HepG2 (cell line): ENCODE measurements around the gene ZNF771. TPM values are rescaled to one million over a fixed set of nuclear protein-coding genes. Genes with fewer than 3 reads are reported as not detected.

Experiments used
- BCL6 ChIP-seq: IDR thresholded peaks from 2 replicates; pipeline ENCODE4 v1.6.1; 2016; ENCODE audit warnings: missing genetic modification reagents, missing compliant biosample characterization
- CBX2 ChIP-seq, 2 experiments: fragments of 200-600 bp in 1 of 2; sonication (generic); formaldehyde crosslinking in 1 of 2; IDR thresholded peaks; 2 replicates each; pipeline versions ENCODE4 v1.7.0 to v1.8.1; 2018 to 2022; ENCODE audit warnings: low read depth in 2 of 2, low read length in 1 of 2, mild to moderate bottlenecking in 1 of 2, missing genetic modification reagents in 1 of 2
- CHCHD3 ChIP-seq: sonication (generic); formaldehyde crosslinking; IDR thresholded peaks from 2 replicates; pipeline ENCODE4 v1.8.0; 2022; ENCODE audit warnings: mild to moderate bottlenecking, missing genetic modification reagents, moderate library complexity
- GABPB1 ChIP-seq: IDR thresholded peaks from 2 replicates; pipeline ENCODE4 v1.6.1; 2016; ENCODE audit warnings: mild to moderate bottlenecking, missing genetic modification reagents, moderate library complexity, missing compliant biosample characterization
- HNF4A ChIP-seq: sonication (generic); formaldehyde crosslinking; IDR thresholded peaks from 2 replicates; pipeline ENCODE4 v1.4.0; 2020; ENCODE audit warnings: missing genetic modification reagents
- JUNB ChIP-seq: sonication (generic); formaldehyde crosslinking; IDR thresholded peaks from 2 replicates; pipeline ENCODE4 v1.8.0; 2022; ENCODE audit warnings: missing genetic modification reagents, mild to moderate bottlenecking, borderline replicate concordance
- MEF2D ChIP-seq: sonication (generic); formaldehyde crosslinking; IDR thresholded peaks from 2 replicates; pipeline ENCODE4 v1.5.1; 2020; ENCODE audit warnings: mild to moderate bottlenecking, missing genetic modification reagents
- MXD3 ChIP-seq: IDR thresholded peaks from 2 replicates; pipeline ENCODE4 v1.6.1; 2016; ENCODE audit warnings: mild to moderate bottlenecking, missing biosample characterization, missing genetic modification reagents
- NPAS2 ChIP-seq: sonication (generic); formaldehyde crosslinking; IDR thresholded peaks from 2 replicates; pipeline ENCODE4 v1.8.0; 2022; ENCODE audit warnings: mild to moderate bottlenecking, missing genetic modification reagents, borderline replicate concordance
- POLR2G ChIP-seq: fragments of 200-400 bp; formaldehyde crosslinking; IDR thresholded peaks from 2 replicates; pipeline ENCODE4 v1.6.1; 2018; ENCODE audit warnings: mild to moderate bottlenecking, low read depth, low read length, moderate library complexity
- SP5 ChIP-seq: IDR thresholded peaks from 2 replicates; pipeline ENCODE4 v1.6.1; 2016; ENCODE audit warnings: low read depth, borderline replicate concordance
- U2AF1 ChIP-seq: fragments of 200-400 bp; formaldehyde crosslinking; optimal IDR thresholded peaks from 2 replicates; pipeline ENCODE3; 2017; ENCODE audit warnings: mild to moderate bottlenecking, low read depth, low read length
- WIZ ChIP-seq: sonication (generic); formaldehyde crosslinking; IDR thresholded peaks from 2 replicates; pipeline ENCODE4 v1.5.1; 2020; ENCODE audit warnings: mild to moderate bottlenecking, missing genetic modification reagents
- ZFP82 ChIP-seq: sonication (generic); formaldehyde crosslinking; IDR thresholded peaks from 2 replicates; pipeline ENCODE4 v1.5.1; 2020; ENCODE audit warnings: mild to moderate bottlenecking, missing genetic modification reagents, borderline replicate concordance
- ZNF44 ChIP-seq: sonication (generic); formaldehyde crosslinking; IDR thresholded peaks from 2 replicates; pipeline ENCODE4 v1.5.1; 2020; ENCODE audit warnings: mild to moderate bottlenecking, missing genetic modification reagents
- ZNF580 ChIP-seq: IDR thresholded peaks from 2 replicates; pipeline ENCODE4 v1.6.1; 2016; ENCODE audit warnings: low read depth, borderline replicate concordance
- ZNF740 ChIP-seq: sonication (generic); formaldehyde crosslinking; IDR thresholded peaks from 2 replicates; pipeline ENCODE4 v1.4.0; 2020; ENCODE audit warnings: missing genetic modification reagents
- ZNF883 ChIP-seq: sonication (generic); formaldehyde crosslinking; IDR thresholded peaks from 2 replicates; pipeline ENCODE4 v1.5.1; 2020; ENCODE audit warnings: mild to moderate bottlenecking, missing genetic modification reagents; ENCODE audit errors: not compliant biosample characterization
- polyA plus RNA-seq, 8 experiments: library from polyadenylated mRNA; depleted of rRNA in 3 of 8; stranded (reverse) in 7 of 8; unstranded in 1 of 8; fragments of >200 nt; fragmentation: Illumina TruSeq in 4 of 8; extraction: Trizol in 4 of 8; gene quantifications; 2 replicates each; pipeline versions ENCODE4 v1.2.1 to v1.2.3, GENCODE V29; 2011 to 2016; ENCODE audit warnings: low read depth in 4 of 8, missing spikeins in 1 of 8, mixed read lengths in 1 of 8; ENCODE audit not compliant: insufficient read depth in 1 of 8
- total RNA-seq, 5 experiments: library from RNA; depleted of rRNA; stranded (reverse); fragments of >200 nt; fragmentation: Illumina TruSeq; extraction: Trizol; gene quantifications; 2 replicates each; pipeline ENCODE4 v1.2.3, GENCODE V29; 2016; ENCODE audit warnings: low read depth in 1 of 5
- TF ChIP-seq, protein P1 (sequence below): sonication (generic); formaldehyde crosslinking; IDR thresholded peaks from 2 replicates; pipeline ENCODE4 v1.5.0; 2020; ENCODE audit warnings: mild to moderate bottlenecking, missing genetic modification reagents, moderate library complexity
- TF ChIP-seq, protein P2 (sequence below): sonication (generic); formaldehyde crosslinking; IDR thresholded peaks from 2 replicates; pipeline ENCODE4 v1.8.1; 2023; ENCODE audit warnings: mild to moderate bottlenecking, missing genetic modification reagents, borderline replicate concordance
- TF ChIP-seq, protein P3 (sequence below): sonication (generic); formaldehyde crosslinking; IDR thresholded peaks from 2 replicates; pipeline ENCODE4 v1.8.1; 2023; ENCODE audit warnings: mild to moderate bottlenecking, inconsistent platforms, moderate library complexity, missing genetic modification reagents, borderline replicate concordance
- TF ChIP-seq, protein P4 (sequence below): sonication (generic); formaldehyde crosslinking; IDR thresholded peaks from 2 replicates; pipeline ENCODE4 v1.4.0; 2020; ENCODE audit warnings: missing genetic modification reagents, borderline replicate concordance

Gene ZNF771
- total and polyA plus RNA-seq, 2 of the 13 experiments (the other 11 are each of a cell fraction or from before 2014, with no cell fraction given) = 5.0 to 11.8 TPM

DNA sequence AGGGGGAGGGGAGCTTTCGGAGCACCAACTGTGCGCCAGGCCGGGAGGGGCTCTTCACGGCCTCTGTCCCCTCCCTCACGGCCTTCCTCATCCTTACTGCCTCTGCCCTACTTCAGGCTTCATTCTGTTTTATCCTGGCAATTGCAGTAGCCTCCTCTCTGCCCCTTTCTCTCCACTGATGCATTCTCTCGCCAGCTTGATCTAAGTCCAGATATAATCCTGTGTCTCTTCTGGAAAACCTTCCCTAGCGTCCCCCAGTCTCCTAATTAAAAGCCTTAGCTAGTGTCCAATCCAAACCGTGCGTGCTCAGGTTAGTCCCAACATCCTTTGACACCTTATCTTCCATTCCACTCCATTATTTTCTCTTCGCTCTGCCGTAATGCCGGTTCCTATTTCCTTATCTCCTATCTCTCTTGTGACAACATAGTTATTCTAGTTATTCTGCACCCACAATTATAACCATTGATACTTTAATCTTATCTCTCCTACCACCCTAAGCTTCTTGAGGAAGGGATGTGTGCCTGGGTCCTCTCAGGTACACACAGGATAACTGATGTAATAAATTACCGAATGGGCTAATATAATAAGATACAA is 11.3 kb upstream of the ZNF771 start (continued):
- TF ChIP-seq, protein P1, sequence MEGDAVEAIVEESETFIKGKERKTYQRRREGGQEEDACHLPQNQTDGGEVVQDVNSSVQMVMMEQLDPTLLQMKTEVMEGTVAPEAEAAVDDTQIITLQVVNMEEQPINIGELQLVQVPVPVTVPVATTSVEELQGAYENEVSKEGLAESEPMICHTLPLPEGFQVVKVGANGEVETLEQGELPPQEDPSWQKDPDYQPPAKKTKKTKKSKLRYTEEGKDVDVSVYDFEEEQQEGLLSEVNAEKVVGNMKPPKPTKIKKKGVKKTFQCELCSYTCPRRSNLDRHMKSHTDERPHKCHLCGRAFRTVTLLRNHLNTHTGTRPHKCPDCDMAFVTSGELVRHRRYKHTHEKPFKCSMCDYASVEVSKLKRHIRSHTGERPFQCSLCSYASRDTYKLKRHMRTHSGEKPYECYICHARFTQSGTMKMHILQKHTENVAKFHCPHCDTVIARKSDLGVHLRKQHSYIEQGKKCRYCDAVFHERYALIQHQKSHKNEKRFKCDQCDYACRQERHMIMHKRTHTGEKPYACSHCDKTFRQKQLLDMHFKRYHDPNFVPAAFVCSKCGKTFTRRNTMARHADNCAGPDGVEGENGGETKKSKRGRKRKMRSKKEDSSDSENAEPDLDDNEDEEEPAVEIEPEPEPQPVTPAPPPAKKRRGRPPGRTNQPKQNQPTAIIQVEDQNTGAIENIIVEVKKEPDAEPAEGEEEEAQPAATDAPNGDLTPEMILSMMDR (CRISPR knock-in tag) = no peak
- 0 out of 2 replicates have a peak, but pooled peaks have one; percentile 4 for TF ChIP-seq BCL6 (CRISPR knock-in tag)
- TF ChIP-seq MXD3 = no peak
- TF ChIP-seq POLR2G = no peak
- TF ChIP-seq ZNF44 (CRISPR knock-in tag) = no peak
- TF ChIP-seq HNF4A (CRISPR knock-in tag) = no peak
- TF ChIP-seq ZNF883 (CRISPR knock-in tag) = no peak
- no peak for TF ChIP-seq ZNF580 (CRISPR knock-in tag)
- no peak for TF ChIP-seq GABPB1 (CRISPR knock-in tag)
- no peak for TF ChIP-seq CHCHD3
- TF ChIP-seq U2AF1 = no peak
- no peak for TF ChIP-seq WIZ
- TF ChIP-seq ZNF740 (CRISPR knock-in tag) = peak; percentile 50; the same call in 1 of the 2 replicates
- TF ChIP-seq SP5 (CRISPR knock-in tag) = no peak
- TF ChIP-seq, protein P2, sequence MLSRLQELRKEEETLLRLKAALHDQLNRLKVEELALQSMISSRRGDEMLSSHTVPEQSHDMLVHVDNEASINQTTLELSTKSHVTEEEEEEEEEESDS (CRISPR knock-in tag) = no peak
- no peak for TF ChIP-seq JUNB (CRISPR knock-in tag)
- TF ChIP-seq ZFP82 (CRISPR knock-in tag) = no peak
- no peak for TF ChIP-seq CBX2 (IDR thresholded peaks at IDR 0.05; ENCODE audit: low read depth, low read length)
- TF ChIP-seq CBX2 (CRISPR knock-in tag; IDR thresholded peaks at IDR 0.05; ENCODE audit: low read depth) = no peak
- TF ChIP-seq, protein P3, sequence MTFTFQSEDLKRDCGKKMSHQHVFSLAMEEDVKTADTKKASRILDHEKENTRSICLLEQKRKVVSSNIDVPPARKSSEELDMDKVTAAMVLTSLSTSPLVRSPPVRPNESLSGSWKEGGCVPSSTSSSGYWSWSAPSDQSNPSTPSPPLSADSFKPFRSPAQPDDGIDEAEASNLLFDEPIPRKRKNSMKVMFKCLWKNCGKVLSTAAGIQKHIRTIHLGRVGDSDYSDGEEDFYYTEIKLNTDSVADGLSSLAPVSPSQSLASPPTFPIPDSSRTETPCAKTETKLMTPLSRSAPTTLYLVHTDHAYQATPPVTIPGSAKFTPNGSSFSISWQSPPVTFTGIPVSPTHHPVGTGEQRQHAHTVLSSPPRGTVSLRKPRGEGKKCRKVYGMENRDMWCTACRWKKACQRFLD (CRISPR knock-in tag) = no peak
- no peak for TF ChIP-seq NPAS2 (CRISPR knock-in tag)
- TF ChIP-seq, protein P4, sequence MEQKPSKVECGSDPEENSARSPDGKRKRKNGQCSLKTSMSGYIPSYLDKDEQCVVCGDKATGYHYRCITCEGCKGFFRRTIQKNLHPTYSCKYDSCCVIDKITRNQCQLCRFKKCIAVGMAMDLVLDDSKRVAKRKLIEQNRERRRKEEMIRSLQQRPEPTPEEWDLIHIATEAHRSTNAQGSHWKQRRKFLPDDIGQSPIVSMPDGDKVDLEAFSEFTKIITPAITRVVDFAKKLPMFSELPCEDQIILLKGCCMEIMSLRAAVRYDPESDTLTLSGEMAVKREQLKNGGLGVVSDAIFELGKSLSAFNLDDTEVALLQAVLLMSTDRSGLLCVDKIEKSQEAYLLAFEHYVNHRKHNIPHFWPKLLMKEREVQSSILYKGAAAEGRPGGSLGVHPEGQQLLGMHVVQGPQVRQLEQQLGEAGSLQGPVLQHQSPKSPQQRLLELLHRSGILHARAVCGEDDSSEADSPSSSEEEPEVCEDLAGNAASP = no peak
- TF ChIP-seq MEF2D (CRISPR knock-in tag) = no peak
